GM12878 (cell line): ENCODE measurements around the gene NAALADL2. TPM values are rescaled to one million over a fixed set of nuclear protein-coding genes. Genes with fewer than 3 reads are reported as not detected.

ENCODE experiments used
- ATAC-seq: fragments of 200-7000 bp; cut with Tn5 transposase; 3 replicates; pipeline ENCODE4 v1.9.1; 2020; ENCODE audit warnings: mild to moderate bottlenecking, moderate library complexity
- BruUV-seq: library from RNA; stranded (reverse); fragments of 400-500 nt; replicated peaks from 2 replicates; lab custom pipeline; 2021; lab: Mats Ljungman, UMichigan
- CTCF ChIA-PET: fragments of 300-600 bp; sonication (Branson Sonifier 250); formaldehyde crosslinking; extraction: SDS; loops from one replicate; lab custom pipeline; 2021; ENCODE audit warnings: inconsistent platforms; lab: Yijun Ruan, JAX
- POLR2A ChIA-PET: fragments of 350-600 bp; formaldehyde crosslinking; extraction: SDS; loops from one replicate; lab custom pipeline; 2021; ENCODE audit warnings: inconsistent platforms; lab: Charles Lee
- RAD21 ChIA-PET: fragments of 300-600 bp; sonication (Branson Sonifier 250); formaldehyde crosslinking; loops from one replicate; lab custom pipeline; 2023; ENCODE audit warnings: antibody characterized with exemption; ENCODE audit not compliant: unreplicated experiment; lab: Charles Lee
- SMC1A ChIA-PET: fragments of 300-600 bp; sonication (Branson Sonifier 250); formaldehyde crosslinking; loops from one replicate; lab custom pipeline; 2023; ENCODE audit not compliant: unreplicated experiment, uncharacterized antibody; lab: Charles Lee
- DNase-seq: peaks from one replicate; pipeline ENCODE4 v3.0.0-alpha.2; 2011; ENCODE audit warnings: low read depth, low spot score
- FAIRE-seq: peaks from 3 replicates; lab custom pipeline; 2011; peaks lifted over from hg19 to GRCh38; lab: Jason Lieb, UNC
- H2AFZ ChIP-seq: 2 replicates; pipeline ENCODE4 v1.6.0; 2011; ENCODE audit warnings: low read depth, low read length, control low read depth; ENCODE audit not compliant: control insufficient read depth
- H3K27ac ChIP-seq: 2 replicates; pipeline ENCODE4 v1.5.1; 2011; ENCODE audit warnings: control low read depth; ENCODE audit not compliant: control insufficient read depth, insufficient read depth
- H3K27me3 ChIP-seq, 2 experiments: replicated peaks in 1 of 2; 2 replicates each; pipeline versions ENCODE4 v1.6.0 to v1.6.1; 2011; ENCODE audit warnings: low read length in 1 of 2; ENCODE audit not compliant: control insufficient read depth in 2 of 2, insufficient read depth in 2 of 2
- H3K36me3 ChIP-seq, 2 experiments: 2 replicates each; pipeline ENCODE4 v1.5.1; 2011; ENCODE audit warnings: low read length in 1 of 2; ENCODE audit not compliant: control insufficient read depth in 2 of 2, insufficient read depth in 2 of 2
- H3K4me1 ChIP-seq: 2 replicates; pipeline ENCODE4 v1.6.1; 2011; ENCODE audit warnings: mild to moderate bottlenecking, low read length, moderate library complexity, mixed read lengths; ENCODE audit not compliant: control insufficient read depth, insufficient read depth
- H3K4me2 ChIP-seq: 2 replicates; pipeline ENCODE4 v1.6.0; 2011; ENCODE audit warnings: control low read depth; ENCODE audit not compliant: control insufficient read depth, insufficient read depth
- H3K4me3 ChIP-seq: fragments of 200-600 bp; sonication (generic); 2 replicates; pipeline ENCODE4 v1.5.1; 2016
- H3K79me2 ChIP-seq: 2 replicates; pipeline ENCODE4 v1.6.0; 2011; ENCODE audit warnings: low read length; ENCODE audit not compliant: control insufficient read depth, insufficient read depth
- H3K9ac ChIP-seq: 2 replicates; pipeline ENCODE4 v1.8.0; 2011; ENCODE audit warnings: low read length, control low read depth, mixed read lengths; ENCODE audit not compliant: control insufficient read depth, insufficient read depth
- H3K9me3 ChIP-seq: replicated peaks from 3 replicates; pipeline ENCODE4 v1.5.1; 2011; ENCODE audit warnings: mild to moderate bottlenecking, low read length; ENCODE audit not compliant: control insufficient read depth, insufficient read depth
- H4K20me1 ChIP-seq: 2 replicates; pipeline ENCODE4 v1.6.0; 2011; ENCODE audit not compliant: control insufficient read depth, insufficient read depth
- CBX5 ChIP-seq: sonication (generic); IDR thresholded peaks from 2 replicates; pipeline ENCODE4 v1.6.1; 2016; ENCODE audit warnings: low read depth, moderate library complexity, mild to moderate bottlenecking, inconsistent platforms
- CUX1 ChIP-seq: IDR thresholded peaks from 2 replicates; pipeline ENCODE4 v1.6.1; 2012; ENCODE audit warnings: improper control_type of control experiment, low read depth, low read length; ENCODE audit not compliant: insufficient replicate concordance
- MEF2A ChIP-seq: IDR thresholded peaks from 2 replicates; pipeline ENCODE4 v1.6.1; 2011; ENCODE audit warnings: low read depth, mild to moderate bottlenecking, low read length, moderate library complexity; ENCODE audit not compliant: insufficient read depth
- NR2C1 ChIP-seq: fragments of 450-650 bp; IDR thresholded peaks from 2 replicates; pipeline ENCODE4 v1.6.1; 2017; ENCODE audit warnings: antibody characterized with exemption, mild to moderate bottlenecking, moderate library complexity
- SMC3 ChIP-seq: IDR thresholded peaks from 2 replicates; pipeline ENCODE4 v1.6.1; 2011; ENCODE audit warnings: low read length, improper control_type of control experiment, borderline replicate concordance
- WGBS: methylation state at CpG from one replicate; pipeline ENCODE4 v1.1.6; 2016; ENCODE audit warnings: low lambda C conversion rate; ENCODE audit not compliant: insufficient replicate concordance, insufficient coverage; ENCODE audit errors: missing lambda C conversion rate; 5-methylcytosine and 5-hydroxymethylcytosine counted together
- in situ Hi-C: fragments of 300-500 bp; cut with MboI; formaldehyde crosslinking; loops from 9 replicates; pipeline ENCODE4 v1.14.3; 2018; ENCODE audit warnings: mixed read lengths
- intact Hi-C: fragments of 100-400 bp; cut with micrococcal nuclease; formaldehyde crosslinking; loops from one replicate; pipeline ENCODE4 v1.14.2; 2022; ENCODE audit not compliant: unreplicated experiment
- polyA plus RNA-seq, 11 experiments: library from polyadenylated mRNA; depleted of rRNA in 4 of 11; unstranded in 6 of 11; stranded (reverse) in 5 of 11; fragments of >200 nt; fragmentation: Nextera tagmentation in 4 of 11; fragmentation: Illumina TruSeq in 1 of 11; extraction: Ambion mirVana in 4 of 11; extraction: Trizol in 1 of 11; gene quantifications; 1 replicate in 1 of 11; 2 replicates in 10 of 11; pipeline versions ENCODE4 v1.2.1 to v1.2.3, GENCODE V29; 2011 to 2016; ENCODE audit warnings: inconsistent platforms in 2 of 11, missing spikeins in 2 of 11, low read depth in 1 of 11
- total RNA-seq, 4 experiments: library from RNA; depleted of rRNA in 3 of 4; stranded (reverse); fragments of >200 nt in 3 of 4; fragmentation: Illumina TruSeq in 1 of 4; extraction: Trizol in 1 of 4; gene quantifications; 2 replicates each; pipeline versions ENCODE4 v1.2.1 to v1.2.3, GENCODE V29; 2013 to 2021

Gene NAALADL2
- total and polyA plus RNA-seq, 10 of the 15 experiments (the other 5 are each of a cell fraction or from before 2014, with no cell fraction given) = 0.06 to 10.8 (median 0.46) TPM

DNA sequence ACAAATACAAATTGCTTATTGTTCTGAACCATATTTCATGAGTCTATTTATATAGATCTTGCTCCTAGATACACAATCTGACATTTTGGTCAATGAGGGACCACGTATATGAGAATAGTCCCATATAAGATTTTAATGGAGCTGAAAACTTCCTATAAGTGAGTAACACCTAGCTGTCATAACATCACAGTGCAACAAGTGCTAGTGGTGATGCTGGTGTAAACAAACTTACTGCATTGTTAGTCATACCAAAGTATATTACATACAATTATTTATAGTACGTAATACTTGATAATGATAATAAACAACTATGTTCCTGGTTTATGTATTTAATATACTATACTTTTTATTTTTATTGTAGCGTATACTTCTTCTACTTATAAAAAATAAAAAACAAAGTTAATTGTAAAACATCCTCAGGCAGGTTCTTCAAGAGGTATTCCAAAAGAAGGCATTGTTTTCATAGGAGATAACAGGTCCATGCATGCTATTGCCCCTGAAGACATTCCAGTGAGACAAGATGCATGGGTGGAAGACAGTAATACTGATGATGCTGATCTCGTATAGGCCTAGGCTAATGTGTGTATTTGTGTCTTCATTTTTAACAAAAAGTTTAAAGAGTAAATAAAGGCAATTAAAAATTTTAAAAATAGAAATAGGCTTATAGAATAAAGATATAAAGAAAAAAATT lies 46.8 kb upstream of the NAALADL2 start:
- ATAC-seq (no peak), FAIRE-seq (no peak)
- intact Hi-C loops = no loop called here

More for the DNA sequence above, 46.8 kb upstream of the NAALADL2 start:
- no peak overlapping the region for H3K4me2 ChIP-seq
- H3K79me2 ChIP-seq = no peaks in the 10 kb centered on the region
- no peak overlapping the region for H3K4me3 ChIP-seq
- H3K9ac ChIP-seq = no peak overlapping the region
- BruUV-seq = no TSS peak
- no peaks in the 10 kb centered on the region for H4K20me1 ChIP-seq
- no peak for TF ChIP-seq NR2C1
- TF ChIP-seq MEF2A = no peak
- no peak for TF ChIP-seq CBX5
- TF ChIP-seq CUX1 = no peak
- TF ChIP-seq SMC3 = no peak
- H2AFZ ChIP-seq = no peak overlapping the region
- 9% methylated on average over 4 of the region's 4 CpGs for WGBS
- H3K36me3 ChIP-seq = no peaks in the 10 kb centered on the region
- no peaks in the 10 kb centered on the region for H3K4me1 ChIP-seq
- DNase-seq = no peak
- H3K9me3 ChIP-seq = no peaks in the 10 kb centered on the region
- ChIA-PET CTCF (no interaction called here), RAD21 (no interaction called here), POLR2A (no interaction called here), SMC1A (no interaction called here)
- in situ Hi-C loops = no loop called here
- no peak overlapping the region for H3K27ac ChIP-seq
- no peaks in the 10 kb centered on the region for H3K27me3 ChIP-seq
